ENCODE results near the gene PTPN1. TPM values are rescaled to one million over a fixed set of nuclear protein-coding genes. Genes with fewer than 3 reads are reported as not detected.

Gene PTPN1
- total and polyA plus RNA-seq, 2 of the 13 experiments (the other 11 are each of a cell fraction or from before 2014, with no cell fraction given): 17.7 to 37.2 TPM

- no peak for TF ChIP-seq RNF219 (CRISPR knock-in tag; IDR thresholded peaks at IDR 0.05)
- peak; percentile 52; the same call in 1 of the 2 replicates for TF ChIP-seq HDAC2 (CRISPR knock-in tag; IDR thresholded peaks at IDR 0.05)
- no peak for TF ChIP-seq NR2F1 (CRISPR knock-in tag; IDR thresholded peaks at IDR 0.05)
- TF ChIP-seq ZNF367 (CRISPR knock-in tag; IDR thresholded peaks at IDR 0.05; ENCODE audit: borderline replicate concordance): no peak
- TF ChIP-seq DNMT3B (CRISPR knock-in tag; conservative IDR thresholded peaks at IDR 0.05): no peak
- no peak for TF ChIP-seq ZNF841 (CRISPR knock-in tag; IDR thresholded peaks at IDR 0.05; ENCODE audit: borderline replicate concordance)
- 0 out of 2 replicates have a peak, but pooled peaks have one; percentile 0 for TF ChIP-seq ZNF609 (CRISPR knock-in tag; IDR thresholded peaks at IDR 0.05; ENCODE audit: borderline replicate concordance)
- no peak for TF ChIP-seq ZNF749 (CRISPR knock-in tag; IDR thresholded peaks at IDR 0.05; ENCODE audit: borderline replicate concordance)
- no peak for TF ChIP-seq ZNF546 (CRISPR knock-in tag; conservative IDR thresholded peaks at IDR 0.05)
- TF ChIP-seq ZNF446 (CRISPR knock-in tag; IDR thresholded peaks at IDR 0.05): no peak
- TF ChIP-seq ZNF101 (CRISPR knock-in tag; IDR thresholded peaks at IDR 0.05; ENCODE audit: borderline replicate concordance, low read depth): no peak
- no peak for TF ChIP-seq ZNF891 (CRISPR knock-in tag; IDR thresholded peaks at IDR 0.05)
- TF ChIP-seq EP300 (IDR thresholded peaks at IDR 0.05; ENCODE audit: low read depth in 2 of 2, low read length in 2 of 2): no peak
- TF ChIP-seq EP300 (CRISPR knock-in tag; IDR thresholded peaks at IDR 0.05; ENCODE audit: borderline replicate concordance): no peak
- TF ChIP-seq ZNF7 (CRISPR knock-in tag; IDR thresholded peaks at IDR 0.05): no peak
- peak; percentile 75; the same call in 1 of the 2 replicates for TF ChIP-seq AHR (CRISPR knock-in tag; IDR thresholded peaks at IDR 0.05)
- no peak for TF ChIP-seq GPN1 (CRISPR knock-in tag; IDR thresholded peaks at IDR 0.05; ENCODE audit: borderline replicate concordance)
- TF ChIP-seq RFXAP (CRISPR knock-in tag; IDR thresholded peaks at IDR 0.05; ENCODE audit: borderline replicate concordance): no peak
- no peak for TF ChIP-seq ZNF136 (CRISPR knock-in tag; IDR thresholded peaks at IDR 0.05; ENCODE audit: low read depth)
- TF ChIP-seq ZC3H13 (CRISPR knock-in tag; IDR thresholded peaks at IDR 0.05): no peak
- peak; percentile 44; the same call in 1 of the 2 replicates for TF ChIP-seq ZNF740 (CRISPR knock-in tag; IDR thresholded peaks at IDR 0.05)
- TF ChIP-seq MYNN (CRISPR knock-in tag; IDR thresholded peaks at IDR 0.05; ENCODE audit: low read depth): no peak
- no peak for TF ChIP-seq ESRRA (CRISPR knock-in tag; IDR thresholded peaks at IDR 0.05; ENCODE audit: low read depth)
Observed at GRCh38 chr20:50580016-50580747, 70.0 kb downstream of the PTPN1 start (continued).
